ENCODE data around the gene PNMA6A.
"Not testable (repeated sequence)": the region's sequence is repeated elsewhere in the genome, so short reads cannot be mapped to it uniquely, and the experiment has no call there.

The PNMA6A gene

DNA sequence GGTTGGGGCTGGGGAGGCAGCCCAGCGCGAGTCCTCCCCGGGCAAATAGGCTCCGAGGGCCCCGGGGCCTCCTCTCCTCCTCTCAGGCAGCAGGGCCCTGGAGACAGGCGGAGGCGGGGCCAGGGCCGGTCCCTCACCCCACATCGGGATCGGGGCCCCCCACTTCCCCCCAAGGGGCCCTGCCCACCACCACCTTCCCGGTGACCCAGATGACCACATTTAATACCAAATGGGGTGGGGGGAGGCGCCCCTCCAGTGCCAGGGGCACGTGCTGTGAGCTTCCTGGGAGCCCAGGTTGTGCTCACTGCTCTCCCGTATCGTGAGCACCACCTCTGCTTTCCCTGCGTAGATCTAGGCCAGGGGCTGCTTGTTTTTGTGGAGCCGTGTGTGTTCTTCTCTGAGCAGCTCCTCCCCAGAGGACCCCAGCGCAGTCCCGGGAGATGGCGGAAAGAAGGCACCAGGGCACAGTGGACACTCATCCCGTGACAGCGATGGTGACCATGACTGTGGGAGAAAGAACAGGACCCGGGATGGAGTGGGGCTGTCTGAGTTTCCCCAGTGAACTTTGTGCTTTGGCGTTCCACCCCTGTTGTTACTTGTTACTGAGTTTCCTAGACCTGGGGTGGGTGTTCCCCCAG lies 2.1 kb downstream of the PNMA6A start:
- H3K18ac ChIP-seq (ENCODE audit: low read length): no peak overlapping the region
- WGBS, 2 donors (ENCODE audit: extremely low coverage in 2 of 2, insufficient read length in 2 of 2, insufficient replicate concordance in 1 of 2): no CpG with 5 or more reads among the region's 24 CpGs

DNA sequence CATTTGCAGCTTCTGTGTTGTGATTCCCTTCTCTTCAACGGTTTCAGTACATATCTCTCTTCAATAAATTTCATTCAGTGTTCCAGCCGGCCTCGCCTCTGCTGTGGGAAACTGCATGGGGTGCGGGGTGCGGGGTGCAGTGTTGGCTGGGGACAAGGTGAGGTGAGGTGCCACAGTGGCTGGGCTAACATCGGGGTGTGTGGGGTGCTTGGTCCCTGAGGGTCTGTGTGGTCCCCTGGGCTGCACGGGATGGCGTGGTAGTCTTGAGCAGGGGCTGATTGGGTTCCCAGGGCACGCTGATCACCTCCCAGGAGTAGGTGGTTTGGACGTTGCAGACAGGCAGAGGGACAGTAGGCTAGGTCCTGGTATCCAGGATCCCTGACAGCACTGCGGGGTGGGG lies 2.7 kb downstream of the PNMA6A start:
- H3K36me3 ChIP-seq (replicated peaks in 1 of 2; ENCODE audit: control insufficient read depth in 2 of 2, insufficient read depth in 2 of 2, low read length in 2 of 2): no peaks in the 10 kb centered on the region
- no CpG with 5 or more reads among the region's 11 CpGs for WGBS, 2 donors (ENCODE audit: extremely low coverage in 2 of 2, insufficient read length in 2 of 2, insufficient replicate concordance in 1 of 2)

More for the DNA sequence above, 2.1 kb downstream of the PNMA6A start:
- Histone ChIP-seq H3K27me3 (ENCODE audit: control insufficient read depth in 3 of 3, insufficient read depth in 3 of 3, low read depth in 1 of 3, low read length in 3 of 3) (no peaks in the 10 kb centered on the region), H3K4me3 (ENCODE audit: low read length in 2 of 2) (no peak overlapping the region), H2AFZ (ENCODE audit: low read length) (no peak overlapping the region), H3K36me3 (replicated peaks in 1 of 2; ENCODE audit: control insufficient read depth in 2 of 2, insufficient read depth in 2 of 2, low read length in 2 of 2) (no peaks in the 10 kb centered on the region), H3K23ac (ENCODE audit: low read depth, low read length, poor library complexity) (no peak overlapping the region), H4K8ac (ENCODE audit: low read depth, low read length) (no peak overlapping the region), H2AK5ac (ENCODE audit: low read depth, low read length) (no peak overlapping the region), H3K9me3 (replicated peaks in 1 of 2; ENCODE audit: control insufficient read depth in 2 of 2, insufficient read depth in 1 of 2, low read depth in 1 of 2, low read length in 2 of 2) (no peaks in the 10 kb centered on the region), H3K9ac (ENCODE audit: low read depth, low read length, poor library complexity) (no peak overlapping the region), H3K14ac (ENCODE audit: low read length) (no peak overlapping the region), H2BK120ac (ENCODE audit: low read depth, low read length) (no peak overlapping the region), H3K4me1 (ENCODE audit: control insufficient read depth in 2 of 2, insufficient read depth in 1 of 2, low read depth in 1 of 2, low read length in 2 of 2) (no peaks in the 10 kb centered on the region), H2BK12ac (ENCODE audit: low read length) (no peak overlapping the region), H3K4ac (ENCODE audit: low read length) (no peak overlapping the region), H4K91ac (ENCODE audit: low read depth, low read length, poor library complexity) (no peak overlapping the region), H3K4me2 (ENCODE audit: insufficient read depth, low read length, poor library complexity, severe bottlenecking) (no peak overlapping the region), H2BK5ac (ENCODE audit: low read length) (no peak overlapping the region), H3K27ac (replicated peaks; ENCODE audit: low read length) (no peak overlapping the region), H3K79me1 (ENCODE audit: low read depth, low read length) (no peaks in the 10 kb centered on the region), H2BK15ac (ENCODE audit: low read length) (no peak overlapping the region)
- DNase-seq (ENCODE audit: low spot score): no peak

DNA sequence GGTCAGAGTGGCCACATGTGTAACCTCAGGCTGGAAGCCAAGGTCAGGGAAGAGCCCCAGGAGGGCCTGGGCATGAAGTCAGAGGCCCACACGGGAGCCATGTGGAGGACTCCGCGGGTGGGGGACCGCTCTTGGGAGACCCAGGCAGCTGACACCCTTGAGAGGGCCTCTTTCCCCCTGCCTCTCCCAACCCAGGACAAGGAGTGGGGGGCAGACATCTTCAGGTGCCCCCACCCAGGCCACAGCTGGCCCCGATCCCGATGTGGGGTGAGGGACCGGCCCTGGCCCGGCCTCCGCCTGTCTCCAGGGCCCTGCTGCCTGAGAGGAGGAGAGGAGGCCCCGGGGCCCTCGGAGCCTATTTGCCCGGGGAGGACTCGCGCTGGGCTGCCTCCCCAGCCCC lies 3.1 kb downstream of the PNMA6A start:
- Histone ChIP-seq H2BK12ac (ENCODE audit: low read length) (no peak overlapping the region), H2BK120ac (ENCODE audit: low read depth, low read length) (no peak overlapping the region), H3K79me1 (ENCODE audit: low read depth, low read length) (no peaks in the 10 kb centered on the region), H3K4me2 (ENCODE audit: insufficient read depth, low read length, poor library complexity, severe bottlenecking) (no peak overlapping the region), H2BK5ac (ENCODE audit: low read length) (no peak overlapping the region), H3K27me3 (ENCODE audit: control insufficient read depth in 3 of 3, insufficient read depth in 3 of 3, low read depth in 1 of 3, low read length in 3 of 3) (no peaks in the 10 kb centered on the region), H3K14ac (ENCODE audit: low read length) (no peak overlapping the region), H3K4me1 (ENCODE audit: control insufficient read depth in 2 of 2, insufficient read depth in 1 of 2, low read depth in 1 of 2, low read length in 2 of 2) (no peaks in the 10 kb centered on the region), H3K4me3 (ENCODE audit: low read length in 2 of 2) (no peak overlapping the region), H3K9ac (ENCODE audit: low read depth, low read length, poor library complexity) (no peak overlapping the region), H3K27ac (replicated peaks; ENCODE audit: low read length) (no peak overlapping the region), H3K36me3 (replicated peaks in 1 of 2; ENCODE audit: control insufficient read depth in 2 of 2, insufficient read depth in 2 of 2, low read length in 2 of 2) (no peaks in the 10 kb centered on the region), H4K8ac (ENCODE audit: low read depth, low read length) (no peak overlapping the region), H3K9me3 (replicated peaks in 1 of 2; ENCODE audit: control insufficient read depth in 2 of 2, insufficient read depth in 1 of 2, low read depth in 1 of 2, low read length in 2 of 2) (no peaks in the 10 kb centered on the region), H4K91ac (ENCODE audit: low read depth, low read length, poor library complexity) (no peak overlapping the region), H2BK15ac (ENCODE audit: low read length) (no peak overlapping the region), H3K23ac (ENCODE audit: low read depth, low read length, poor library complexity) (no peak overlapping the region), H3K18ac (ENCODE audit: low read length) (no peak overlapping the region), H2AFZ (ENCODE audit: low read length) (no peak overlapping the region), H2AK5ac (ENCODE audit: low read depth, low read length) (no peak overlapping the region), H3K4ac (ENCODE audit: low read length) (no peak overlapping the region)
- DNase-seq (ENCODE audit: low spot score): no peak
- WGBS, 2 donors (ENCODE audit: extremely low coverage in 2 of 2, insufficient read length in 2 of 2, insufficient replicate concordance in 1 of 2): no CpG with 5 or more reads among the region's 14 CpGs

More for the DNA sequence above, 2.7 kb downstream of the PNMA6A start:
- Histone ChIP-seq H2AK5ac (ENCODE audit: low read depth, low read length) (no peak overlapping the region), H3K23ac (ENCODE audit: low read depth, low read length, poor library complexity) (no peak overlapping the region), H3K27me3 (ENCODE audit: control insufficient read depth in 3 of 3, insufficient read depth in 3 of 3, low read depth in 1 of 3, low read length in 3 of 3) (no peaks in the 10 kb centered on the region), H4K91ac (ENCODE audit: low read depth, low read length, poor library complexity) (no peak overlapping the region), H3K9me3 (replicated peaks in 1 of 2; ENCODE audit: control insufficient read depth in 2 of 2, insufficient read depth in 1 of 2, low read depth in 1 of 2, low read length in 2 of 2) (no peaks in the 10 kb centered on the region), H2BK12ac (ENCODE audit: low read length) (no peak overlapping the region), H2BK15ac (ENCODE audit: low read length) (no peak overlapping the region), H2AFZ (ENCODE audit: low read length) (no peak overlapping the region), H3K4ac (ENCODE audit: low read length) (no peak overlapping the region), H3K27ac (replicated peaks; ENCODE audit: low read length) (no peak overlapping the region), H3K79me1 (ENCODE audit: low read depth, low read length) (no peaks in the 10 kb centered on the region), H3K4me2 (ENCODE audit: insufficient read depth, low read length, poor library complexity, severe bottlenecking) (no peak overlapping the region), H2BK120ac (ENCODE audit: low read depth, low read length) (no peak overlapping the region), H3K14ac (ENCODE audit: low read length) (no peak overlapping the region), H3K18ac (ENCODE audit: low read length) (no peak overlapping the region), H3K4me1 (ENCODE audit: control insufficient read depth in 2 of 2, insufficient read depth in 1 of 2, low read depth in 1 of 2, low read length in 2 of 2) (no peaks in the 10 kb centered on the region), H3K4me3 (ENCODE audit: low read length in 2 of 2) (no peak overlapping the region), H2BK5ac (ENCODE audit: low read length) (no peak overlapping the region), H4K8ac (ENCODE audit: low read depth, low read length) (no peak overlapping the region), H3K9ac (ENCODE audit: low read depth, low read length, poor library complexity) (no peak overlapping the region)
- no peak for DNase-seq (ENCODE audit: low spot score)

DNA sequence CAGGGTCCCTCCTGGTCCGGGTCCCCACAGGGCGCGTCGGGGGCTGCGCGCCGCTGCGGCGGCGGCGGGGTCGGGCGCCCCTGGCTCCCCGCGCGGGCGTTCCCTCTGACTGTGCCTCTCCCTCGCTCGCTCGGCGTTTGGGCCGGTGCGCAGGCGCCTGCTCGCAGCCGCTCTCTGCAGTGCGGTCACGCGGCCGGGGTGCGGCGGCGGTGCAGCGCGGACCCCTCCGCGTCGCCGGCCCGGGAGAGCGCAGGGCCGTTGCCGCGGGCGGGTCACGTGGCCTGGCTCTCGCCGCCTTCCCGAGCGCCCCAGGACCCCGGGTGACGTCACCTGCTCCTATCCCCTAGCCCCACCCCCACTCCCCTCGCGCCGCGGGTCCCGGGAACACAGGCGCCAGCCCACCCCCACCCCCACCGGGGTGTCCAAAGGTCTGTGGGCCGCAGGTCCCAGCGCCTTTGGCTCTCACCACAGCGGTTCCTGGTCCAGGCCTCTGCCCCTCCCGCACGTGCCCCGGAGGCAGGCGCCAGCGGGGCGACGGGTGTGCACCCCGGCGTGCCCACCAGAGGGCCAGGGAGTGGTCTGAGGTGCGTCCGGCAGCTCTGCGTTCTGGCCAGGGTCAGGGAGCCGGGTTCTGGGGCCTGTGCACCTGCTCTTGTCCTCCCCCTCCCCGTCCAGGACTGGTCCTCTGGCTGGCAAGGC lies 5.3 kb downstream of the PNMA6A start:
- not testable (repeated sequence) for H2BK15ac ChIP-seq (ENCODE audit: low read length); H2BK120ac ChIP-seq (ENCODE audit: low read depth, low read length); H2AK5ac ChIP-seq (ENCODE audit: low read depth, low read length); H2BK5ac ChIP-seq (ENCODE audit: low read length); H3K4me2 ChIP-seq (ENCODE audit: insufficient read depth, low read length, poor library complexity, severe bottlenecking); DNase-seq (ENCODE audit: low spot score); H3K14ac ChIP-seq (ENCODE audit: low read length); H3K23ac ChIP-seq (ENCODE audit: low read depth, low read length, poor library complexity); H3K9me3 ChIP-seq (replicated peaks in 1 of 2; ENCODE audit: control insufficient read depth in 2 of 2, insufficient read depth in 1 of 2, low read depth in 1 of 2, low read length in 2 of 2); H3K18ac ChIP-seq (ENCODE audit: low read length); H3K4me1 ChIP-seq (ENCODE audit: control insufficient read depth in 2 of 2, insufficient read depth in 1 of 2, low read depth in 1 of 2, low read length in 2 of 2); H3K4ac ChIP-seq (ENCODE audit: low read length); H4K91ac ChIP-seq (ENCODE audit: low read depth, low read length, poor library complexity); H3K4me3 ChIP-seq (ENCODE audit: low read length in 2 of 2); H3K9ac ChIP-seq (ENCODE audit: low read depth, low read length, poor library complexity); H2BK12ac ChIP-seq (ENCODE audit: low read length); H3K27me3 ChIP-seq (ENCODE audit: control insufficient read depth in 3 of 3, insufficient read depth in 3 of 3, low read depth in 1 of 3, low read length in 3 of 3); H2AFZ ChIP-seq (ENCODE audit: low read length); H4K8ac ChIP-seq (ENCODE audit: low read depth, low read length); H3K36me3 ChIP-seq (replicated peaks in 1 of 2; ENCODE audit: control insufficient read depth in 2 of 2, insufficient read depth in 2 of 2, low read length in 2 of 2); H3K27ac ChIP-seq (replicated peaks; ENCODE audit: low read length); H3K79me1 ChIP-seq (ENCODE audit: low read depth, low read length)
- no CpG with 5 or more reads among the region's 76 CpGs for WGBS, 2 donors (ENCODE audit: extremely low coverage in 2 of 2, insufficient read length in 2 of 2, insufficient replicate concordance in 1 of 2)

Data from neuronal stem cell (in vitro differentiated cells).